HL-60 (cell line): Measurements from ENCODE around the gene NEK9.

Source experiments
- DNase-seq, 2 experiments: peaks; one replicate each; pipeline ENCODE4 v3.0.0-alpha.2; 2010 to 2020; ENCODE audit warnings: low read depth in 1 of 2, low spot score in 1 of 2
- H3K27ac ChIP-seq: fragments of 250-450 bp; sonication (Bioruptor Pico); replicated peaks from 2 replicates; pipeline ENCODE4 v1.5.1; 2020; ENCODE audit warnings: mild to moderate bottlenecking, moderate library complexity
- H3K27me3 ChIP-seq: fragments of 250-450 bp; sonication (Bioruptor Pico); 2 replicates; pipeline ENCODE4 v1.5.1; 2021; ENCODE audit warnings: mild to moderate bottlenecking, moderate library complexity; ENCODE audit not compliant: insufficient read depth, poor library complexity, severe bottlenecking
- H3K4me3 ChIP-seq: replicated peaks from 2 replicates; pipeline ENCODE4 v1.5.1; 2011; ENCODE audit warnings: mild to moderate bottlenecking, control low read depth, low read length; ENCODE audit not compliant: insufficient read depth
- CTCF ChIP-seq: IDR thresholded peaks from one replicate; pipeline ENCODE4 v1.5.1; 2011; ENCODE audit warnings: low read length, control low read depth, inconsistent platforms; ENCODE audit not compliant: insufficient read depth
- GABPA ChIP-seq: IDR thresholded peaks from 2 replicates; pipeline ENCODE4 v1.6.1; 2012; ENCODE audit warnings: low read depth
- POLR2AphosphoS5 ChIP-seq: IDR thresholded peaks from 2 replicates; pipeline ENCODE4 v1.6.1; 2012; ENCODE audit warnings: low read depth
- REST ChIP-seq: IDR thresholded peaks from 2 replicates; pipeline ENCODE4 v1.6.1; 2012; ENCODE audit warnings: low read depth; ENCODE audit not compliant: insufficient replicate concordance
- SPI1 ChIP-seq: IDR thresholded peaks from 2 replicates; pipeline ENCODE4 v1.6.1; 2012; ENCODE audit warnings: low read depth, mild to moderate bottlenecking, borderline replicate concordance

The NEK9 gene

GRCh38 chr14:75083271-75083670 lies 43.6 kb downstream of the NEK9 start:
- DNase-seq: no peak
- H3K4me3 ChIP-seq: no peak overlapping the region
- TF ChIP-seq GABPA (no peak), REST (no peak), POLR2AphosphoS5 (no peak), SPI1 (no peak), CTCF (no peak)
- no peak overlapping the region for H3K27ac ChIP-seq
- H3K27me3 ChIP-seq: no peaks in the 10 kb centered on the region

- no peak for DNase-seq
- no peak overlapping the region for H3K4me3 ChIP-seq
- TF ChIP-seq SPI1 (no peak), GABPA (no peak), REST (no peak), CTCF (no peak), POLR2AphosphoS5 (no peak)
- no peaks in the 10 kb centered on the region for H3K27me3 ChIP-seq
- no peak overlapping the region for H3K27ac ChIP-seq
Measured at GRCh38 chr14:75081660-75082229, 45.1 kb downstream of the NEK9 start.

- no peak for TF ChIP-seq SPI1
- TF ChIP-seq CTCF: no peak
- TF ChIP-seq GABPA: no peak
- TF ChIP-seq POLR2AphosphoS5: no peak
- no peak for TF ChIP-seq REST
- DNase-seq: no peak
- no peak overlapping the region for H3K4me3 ChIP-seq
- H3K27ac ChIP-seq: no peak overlapping the region
- H3K27me3 ChIP-seq: no peaks in the 10 kb centered on the region
Measured at GRCh38 chr14:75079521-75079920, 47.3 kb downstream of the NEK9 start.
